Stimulated activated CD8-positive, alpha-beta memory T cell treated with anti-CD3 and anti-CD28 coated beads, Interleukin-12 subunit alpha, Interleukin-12 subunit beta, amount 100 ng/mL, for 1 hour (primary cell): Measurements from ENCODE around the gene DNA2.
"Not testable (repeated sequence)": the region's sequence is repeated elsewhere in the genome, so short reads cannot be mapped to it uniquely, and the experiment has no call there.

Experiments used
- DNase-seq: peaks from one replicate; pipeline ENCODE4 v3.0.0-alpha.2; 2020; ENCODE audit warnings: low read depth

DNA2 gene, protein sequence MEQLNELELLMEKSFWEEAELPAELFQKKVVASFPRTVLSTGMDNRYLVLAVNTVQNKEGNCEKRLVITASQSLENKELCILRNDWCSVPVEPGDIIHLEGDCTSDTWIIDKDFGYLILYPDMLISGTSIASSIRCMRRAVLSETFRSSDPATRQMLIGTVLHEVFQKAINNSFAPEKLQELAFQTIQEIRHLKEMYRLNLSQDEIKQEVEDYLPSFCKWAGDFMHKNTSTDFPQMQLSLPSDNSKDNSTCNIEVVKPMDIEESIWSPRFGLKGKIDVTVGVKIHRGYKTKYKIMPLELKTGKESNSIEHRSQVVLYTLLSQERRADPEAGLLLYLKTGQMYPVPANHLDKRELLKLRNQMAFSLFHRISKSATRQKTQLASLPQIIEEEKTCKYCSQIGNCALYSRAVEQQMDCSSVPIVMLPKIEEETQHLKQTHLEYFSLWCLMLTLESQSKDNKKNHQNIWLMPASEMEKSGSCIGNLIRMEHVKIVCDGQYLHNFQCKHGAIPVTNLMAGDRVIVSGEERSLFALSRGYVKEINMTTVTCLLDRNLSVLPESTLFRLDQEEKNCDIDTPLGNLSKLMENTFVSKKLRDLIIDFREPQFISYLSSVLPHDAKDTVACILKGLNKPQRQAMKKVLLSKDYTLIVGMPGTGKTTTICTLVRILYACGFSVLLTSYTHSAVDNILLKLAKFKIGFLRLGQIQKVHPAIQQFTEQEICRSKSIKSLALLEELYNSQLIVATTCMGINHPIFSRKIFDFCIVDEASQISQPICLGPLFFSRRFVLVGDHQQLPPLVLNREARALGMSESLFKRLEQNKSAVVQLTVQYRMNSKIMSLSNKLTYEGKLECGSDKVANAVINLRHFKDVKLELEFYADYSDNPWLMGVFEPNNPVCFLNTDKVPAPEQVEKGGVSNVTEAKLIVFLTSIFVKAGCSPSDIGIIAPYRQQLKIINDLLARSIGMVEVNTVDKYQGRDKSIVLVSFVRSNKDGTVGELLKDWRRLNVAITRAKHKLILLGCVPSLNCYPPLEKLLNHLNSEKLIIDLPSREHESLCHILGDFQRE

DNA sequence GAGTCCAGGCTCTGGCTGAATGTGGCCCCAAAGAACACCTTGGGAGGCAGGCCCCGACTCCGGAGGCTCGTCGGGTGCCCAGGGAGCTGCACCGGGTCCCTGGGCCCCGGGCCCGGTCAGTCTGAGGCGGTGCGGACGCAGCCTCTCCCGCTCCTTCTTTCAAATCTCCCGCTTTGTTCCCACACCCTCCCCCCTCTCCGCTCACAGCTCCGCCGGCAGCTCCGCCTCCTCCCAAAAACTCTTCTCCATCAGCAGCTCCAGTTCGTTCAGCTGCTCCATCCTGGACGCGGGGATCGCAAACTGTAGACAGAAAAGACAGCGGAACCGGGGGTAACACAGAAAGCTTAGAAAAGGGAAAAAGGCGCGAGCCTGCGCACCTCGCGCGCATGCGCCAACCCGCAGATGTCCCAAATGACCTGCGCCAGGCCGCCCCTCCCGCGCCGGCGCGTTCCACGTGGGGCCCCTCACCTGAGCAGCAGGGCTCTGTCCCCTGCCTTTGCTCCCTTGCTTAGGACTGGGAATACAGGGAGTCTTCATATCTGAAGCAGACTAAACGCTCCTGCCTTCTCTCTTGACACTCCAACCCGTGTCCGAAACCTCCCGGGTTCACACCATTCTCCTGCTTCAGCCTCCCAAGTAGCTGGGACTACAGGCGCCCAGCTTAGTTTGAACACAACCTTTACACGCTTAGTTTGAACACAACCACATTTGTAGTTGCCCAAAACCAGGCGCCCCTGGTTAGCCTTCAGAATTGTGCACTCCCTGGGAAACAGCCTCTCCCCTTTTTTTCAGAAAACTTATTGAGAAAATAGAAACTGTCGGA lies at the start of gene DNA2:
DNA2 (minus strand) TSS at position 388 of the 823 bp plus-strand sequence; CDS start at position 279, 109 bp downstream.
- peak; percentile 49 for DNase-seq

DNA sequence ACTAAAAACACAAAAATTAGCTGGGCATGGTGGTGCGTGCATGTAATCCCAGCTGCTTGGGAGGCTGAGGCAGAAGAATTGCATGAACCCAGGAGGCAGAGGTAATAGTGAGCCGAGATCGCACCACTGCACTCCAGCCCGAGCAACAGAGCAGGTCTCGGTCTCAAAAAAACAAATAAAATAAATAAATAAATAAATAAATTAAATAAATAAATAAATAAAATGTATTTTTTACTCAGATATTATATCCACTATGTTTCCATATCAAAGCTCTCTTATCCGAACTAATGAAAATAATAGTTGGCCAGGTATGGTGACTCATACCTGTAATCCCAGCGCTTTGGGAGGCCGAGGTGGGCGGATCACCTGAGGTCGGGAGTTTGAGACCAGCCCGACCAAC lies 46.8 kb upstream of the DNA2 start:
- DNase-seq = not testable (repeated sequence)

DNA sequence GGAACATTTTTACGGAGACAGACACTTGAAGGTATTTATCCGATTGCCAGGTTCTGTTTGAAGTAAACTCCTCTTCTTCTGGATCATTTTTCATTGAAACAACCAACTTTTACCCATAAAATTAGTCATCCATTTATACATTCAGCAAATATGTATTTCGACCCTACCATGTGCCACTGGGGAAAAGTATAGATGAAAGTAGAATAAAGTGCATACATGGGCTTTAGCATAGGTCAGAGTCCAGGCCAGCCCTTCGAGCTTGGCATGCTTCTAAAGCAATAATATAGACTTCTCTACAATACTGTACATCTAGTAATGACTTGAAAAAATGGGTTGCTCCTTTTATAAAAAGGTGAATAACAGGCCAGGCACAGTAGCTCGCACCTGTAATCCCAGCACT lies 45.4 kb upstream of the DNA2 start:
- DNase-seq = no peak

DNA sequence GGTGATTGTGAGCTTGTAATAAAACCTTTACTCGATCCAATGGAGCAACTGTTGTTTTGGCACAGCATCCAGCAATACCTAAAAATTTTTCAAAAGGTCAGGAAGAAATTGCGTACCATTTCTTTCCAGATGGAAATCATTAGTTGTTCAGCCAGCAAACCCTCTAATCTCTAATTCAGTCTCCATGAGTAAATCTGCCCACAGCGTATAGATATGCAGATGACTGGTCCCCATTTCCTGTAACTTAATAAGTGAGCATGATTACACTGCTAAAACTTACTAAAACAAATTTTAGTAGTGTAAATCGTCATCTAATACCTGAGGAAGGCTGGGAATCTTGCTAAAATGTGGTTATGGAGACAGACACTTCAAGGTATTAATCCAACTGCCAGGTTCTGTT lies 45.0 kb upstream of the DNA2 start:
- DNase-seq = no peak

DNA sequence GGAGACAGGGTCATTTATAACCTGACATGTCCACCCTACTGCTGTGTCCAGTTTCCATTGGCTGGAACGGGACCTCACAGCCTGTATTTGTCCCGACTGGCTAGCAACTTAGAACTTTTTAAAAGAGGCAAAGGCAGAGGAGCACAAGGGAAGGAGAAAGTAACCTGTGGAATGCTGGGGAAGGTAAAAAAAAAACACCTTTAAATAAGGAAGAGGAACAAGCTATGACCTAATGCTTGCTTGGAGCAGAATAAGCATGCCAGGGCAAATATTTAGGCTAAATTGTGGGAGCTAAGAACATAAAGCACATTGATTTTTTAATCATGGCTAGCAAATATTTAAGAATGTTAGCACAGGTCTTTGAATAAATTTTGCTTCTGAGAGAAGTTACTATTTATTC lies 44.4 kb upstream of the DNA2 start:
- not testable (repeated sequence) for DNase-seq

DNA sequence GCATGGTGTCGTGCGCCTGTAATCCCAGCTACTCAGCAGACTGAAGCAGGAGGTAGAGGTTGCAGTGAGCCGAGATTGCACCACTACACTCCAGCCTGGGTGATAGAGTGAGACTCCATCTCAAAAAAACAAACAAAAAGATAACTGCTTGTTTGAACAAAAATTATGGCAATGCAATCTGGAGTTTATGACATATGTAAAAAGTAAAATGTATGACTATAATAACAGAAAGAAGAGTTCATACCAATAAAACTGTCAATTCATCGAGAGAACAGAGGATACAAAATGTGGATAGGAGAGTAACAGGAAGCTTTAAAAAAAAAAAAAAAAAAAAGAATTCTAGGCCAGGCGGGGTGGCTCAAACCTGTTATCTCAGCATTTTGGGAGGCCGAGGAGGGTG lies 36.3 kb upstream of the DNA2 start:
- DNase-seq = no peak

DNA sequence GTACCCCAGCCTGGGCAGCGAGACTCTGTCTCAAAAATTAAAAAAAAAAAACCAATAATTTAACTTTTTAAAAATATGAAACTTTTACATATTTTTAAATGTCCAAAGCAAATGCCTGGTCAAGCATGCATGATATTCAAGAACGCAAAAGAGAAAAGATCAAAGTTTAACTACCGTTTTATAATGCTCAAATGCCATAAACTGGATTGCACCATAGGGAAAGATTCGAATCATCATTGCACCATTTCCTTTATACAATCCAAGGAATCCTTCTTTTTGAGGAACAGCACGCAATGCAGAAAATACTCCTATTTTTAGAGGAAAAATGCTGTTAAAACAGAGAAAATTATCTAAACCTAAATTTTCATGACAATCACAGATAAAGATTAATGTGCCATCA lies 34.6 kb upstream of the DNA2 start:
- DNase-seq = no peak

DNA sequence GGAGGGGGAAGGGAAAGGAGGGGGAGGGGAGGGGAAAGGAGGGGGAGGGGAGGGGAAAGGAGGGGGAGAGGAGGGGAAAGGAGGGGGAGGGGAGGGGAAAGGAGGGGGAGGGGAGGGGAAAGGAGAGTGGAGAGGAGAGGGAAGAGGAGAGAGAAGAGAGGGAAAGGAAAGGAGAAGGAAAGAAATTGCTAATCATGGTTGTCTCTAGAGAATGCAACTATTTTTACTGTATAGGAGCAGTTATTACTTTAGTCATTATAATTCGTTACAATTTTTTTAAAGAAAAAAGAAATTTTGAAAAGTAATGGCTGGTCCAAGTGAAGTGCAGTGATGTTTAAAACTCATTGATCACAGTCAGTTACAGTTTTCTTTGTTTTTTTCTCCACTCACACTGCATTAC lies 31.1 kb upstream of the DNA2 start:
- no peak for DNase-seq

DNA sequence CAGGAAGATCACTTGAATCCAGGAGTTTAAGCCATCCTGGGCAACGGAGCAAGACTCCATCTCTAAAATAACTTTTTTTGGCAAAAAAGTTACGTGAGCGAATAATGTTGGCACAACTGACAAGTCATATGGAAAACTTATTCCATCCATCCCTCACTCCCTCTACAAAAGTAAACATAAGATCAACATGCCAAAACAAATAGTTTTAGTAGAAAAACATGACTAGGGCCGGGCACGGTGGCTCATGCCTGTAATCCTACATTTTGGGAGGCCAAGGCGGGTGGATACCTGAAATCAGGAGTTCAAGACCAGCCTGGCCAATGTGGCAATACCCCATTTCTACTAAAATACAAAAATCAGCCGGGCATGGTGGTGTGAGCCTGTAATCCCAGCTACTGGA lies 29.9 kb upstream of the DNA2 start:
- no peak for DNase-seq

DNA sequence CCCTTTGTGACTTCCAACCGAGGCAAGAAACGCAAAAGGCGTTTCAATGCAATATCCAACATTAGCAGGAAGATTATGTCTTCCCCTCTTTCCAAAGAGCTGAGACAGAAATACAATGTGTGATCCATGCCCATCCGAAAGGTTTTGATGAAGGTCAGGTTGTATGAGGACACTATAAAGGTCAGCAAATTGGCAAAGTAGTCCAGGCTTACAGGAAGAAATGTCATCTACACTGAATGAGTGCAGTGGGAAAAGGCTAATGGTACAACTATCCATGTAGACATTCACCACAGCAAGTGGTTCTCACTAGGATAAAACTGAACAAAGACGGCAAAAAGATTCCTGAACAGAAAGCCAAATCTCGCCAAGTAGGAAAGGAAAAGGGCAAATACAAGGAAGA lies 27.8 kb upstream of the DNA2 start:
- no peak for DNase-seq

DNA sequence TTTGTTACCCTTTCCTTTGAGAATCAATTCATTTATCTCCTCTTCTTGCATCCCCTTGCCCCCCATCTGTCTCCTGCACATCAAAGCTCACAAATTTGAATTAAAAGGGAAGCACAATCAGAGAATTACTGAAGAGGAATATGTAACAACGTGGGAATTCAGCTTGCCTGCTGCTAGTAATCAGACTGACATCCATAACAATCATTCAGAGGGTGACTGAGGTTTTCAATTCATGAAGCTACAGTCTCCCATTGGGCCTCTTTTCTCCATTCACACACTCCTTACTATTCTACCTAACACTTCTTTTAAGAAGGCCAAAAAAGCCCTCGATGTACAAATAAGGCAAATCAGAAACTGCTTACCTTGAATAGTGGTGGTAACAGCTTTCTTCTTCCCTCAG lies 24.3 kb upstream of the DNA2 start:
- DNase-seq = no peak

DNA sequence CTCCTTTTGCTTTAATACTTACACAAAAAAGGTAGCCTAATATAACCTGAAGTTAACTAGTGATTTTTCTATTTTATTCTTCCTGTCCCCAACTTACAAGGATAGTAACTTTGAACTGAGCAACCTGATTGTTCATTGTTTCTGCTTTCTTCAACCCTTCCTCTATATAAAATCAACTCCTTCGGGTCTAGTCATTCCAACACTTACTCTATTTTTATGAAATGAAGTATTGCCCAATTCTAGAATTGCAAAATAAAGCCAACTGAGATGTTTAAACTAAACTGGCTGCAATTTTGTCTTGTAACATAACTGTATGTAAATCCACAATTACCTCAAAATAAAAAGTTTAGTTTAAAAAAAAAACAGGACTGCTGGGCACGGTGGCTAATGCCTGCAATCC lies 20.3 kb upstream of the DNA2 start:
- DNase-seq = no peak

DNA sequence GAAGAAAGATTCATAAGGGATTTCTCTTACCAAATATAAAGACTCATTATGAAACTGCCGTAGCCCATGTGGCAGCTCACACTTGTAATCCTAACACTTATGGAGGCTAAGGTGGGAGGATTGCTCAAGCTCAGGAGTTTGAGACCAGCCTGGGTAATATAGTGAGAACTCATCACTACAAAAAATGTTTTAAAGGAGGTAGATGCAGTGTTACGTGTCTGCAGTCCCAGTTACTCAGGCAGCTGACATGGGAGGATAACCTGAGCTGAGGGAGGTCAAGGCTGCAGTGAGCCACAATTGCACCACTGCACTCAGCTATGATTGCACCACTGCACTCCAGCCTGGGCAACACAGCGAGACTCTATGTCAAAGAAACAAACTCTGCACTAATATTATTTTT lies 18.1 kb upstream of the DNA2 start:
- no peak for DNase-seq

DNA sequence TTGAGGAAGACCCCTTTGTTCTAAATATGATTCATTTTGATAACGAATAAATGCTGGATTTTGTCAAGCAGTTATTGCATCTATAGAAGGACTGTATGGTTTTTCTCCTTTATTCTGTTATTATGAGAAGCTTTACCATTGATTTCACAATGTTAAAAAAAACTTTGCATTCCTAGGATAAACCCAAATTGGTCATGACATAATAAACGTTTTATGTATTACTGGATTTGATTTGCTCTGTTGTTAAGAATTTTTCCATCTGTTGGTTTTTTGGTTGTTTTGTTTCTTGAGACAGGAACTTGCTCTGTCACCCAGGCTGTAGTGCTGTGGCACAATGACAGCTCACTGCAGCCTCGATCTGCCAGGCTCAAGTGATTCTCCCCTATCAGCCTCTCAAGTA lies 2.2 kb upstream of the DNA2 start:
- no peak for DNase-seq

DNA sequence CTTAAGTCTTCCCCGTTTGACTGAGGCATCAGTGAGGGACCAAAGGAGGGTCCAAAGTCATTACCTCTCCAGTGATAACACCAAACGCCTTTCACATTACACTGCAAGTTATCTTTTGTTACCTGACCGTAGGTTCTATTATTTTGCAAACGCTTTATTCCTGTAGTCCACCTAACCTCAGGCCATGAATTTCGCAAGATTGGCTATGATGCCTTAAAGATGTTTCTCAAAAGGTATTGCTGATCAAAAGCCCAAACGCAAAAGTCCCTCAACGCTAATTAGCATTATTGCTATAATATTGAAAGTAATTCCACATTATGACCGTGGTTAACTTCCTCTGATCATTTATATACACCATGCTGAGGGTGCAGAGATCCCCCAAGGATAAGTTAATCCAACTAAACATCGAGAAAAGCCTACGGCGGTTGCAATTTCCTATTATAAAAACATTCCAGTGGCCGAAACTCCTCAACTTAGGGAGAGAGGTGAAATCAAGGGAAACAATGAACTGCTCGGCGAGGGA lies 649 bp downstream of the DNA2 start:
- no peak for DNase-seq

DNA sequence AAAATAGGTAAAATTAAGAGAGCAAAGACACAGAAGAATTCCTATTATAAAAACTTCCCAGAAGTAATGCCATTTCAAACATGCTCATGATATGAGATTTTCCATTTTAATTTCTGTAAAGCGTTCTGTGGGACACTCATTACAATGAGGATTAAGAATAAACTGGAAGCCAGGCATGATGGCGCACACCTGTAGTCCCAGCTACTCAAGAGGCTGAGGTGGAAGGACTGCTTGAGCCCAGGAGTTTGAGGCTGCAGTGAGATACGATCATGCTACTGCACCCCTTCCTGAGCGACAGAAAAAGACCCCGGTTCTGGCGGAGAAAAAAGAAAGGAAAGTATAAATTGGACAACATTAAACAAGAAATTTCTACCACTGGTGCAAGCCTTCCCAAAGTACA lies 1.5 kb downstream of the DNA2 start:
- DNase-seq = no peak

DNA sequence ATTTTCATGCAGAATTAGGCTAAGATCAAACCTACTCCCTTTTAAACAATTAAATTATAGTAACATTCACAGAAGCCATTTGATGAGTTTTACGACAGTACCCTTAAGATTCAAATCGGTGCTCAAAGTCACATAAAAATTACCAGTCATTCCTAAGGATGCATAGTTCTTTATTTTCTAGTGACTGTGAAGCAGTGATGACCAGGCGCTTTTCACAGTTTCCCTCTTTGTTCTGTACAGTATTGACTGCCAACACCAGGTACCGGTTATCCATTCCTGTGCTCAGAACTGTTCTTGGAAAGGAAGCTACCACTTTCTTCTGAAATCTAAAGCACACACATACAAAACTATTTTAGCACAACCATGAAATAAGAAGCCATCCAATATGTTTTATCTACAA lies 1.9 kb downstream of the DNA2 start:
- no peak for DNase-seq

DNA sequence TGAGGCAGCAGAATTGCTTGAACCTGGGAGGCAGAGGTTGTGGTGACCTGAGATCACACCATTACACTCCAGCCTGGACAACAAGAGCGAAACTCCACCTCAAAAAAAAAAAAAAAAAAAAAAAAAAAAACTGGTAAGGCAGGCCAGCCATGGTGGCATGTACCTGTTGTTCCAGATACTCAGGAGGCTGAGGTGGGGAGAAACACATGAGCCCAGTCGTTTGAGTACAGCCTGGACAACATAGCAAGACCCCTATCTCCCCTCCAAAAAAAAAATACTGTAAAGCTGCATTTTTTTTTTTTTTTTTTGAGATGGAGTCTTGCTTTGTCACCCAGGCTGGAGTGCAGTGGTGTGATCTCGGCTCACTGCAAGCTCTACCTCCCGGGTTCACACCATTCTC lies 7.0 kb downstream of the DNA2 start:
- not testable (repeated sequence) for DNase-seq

DNA sequence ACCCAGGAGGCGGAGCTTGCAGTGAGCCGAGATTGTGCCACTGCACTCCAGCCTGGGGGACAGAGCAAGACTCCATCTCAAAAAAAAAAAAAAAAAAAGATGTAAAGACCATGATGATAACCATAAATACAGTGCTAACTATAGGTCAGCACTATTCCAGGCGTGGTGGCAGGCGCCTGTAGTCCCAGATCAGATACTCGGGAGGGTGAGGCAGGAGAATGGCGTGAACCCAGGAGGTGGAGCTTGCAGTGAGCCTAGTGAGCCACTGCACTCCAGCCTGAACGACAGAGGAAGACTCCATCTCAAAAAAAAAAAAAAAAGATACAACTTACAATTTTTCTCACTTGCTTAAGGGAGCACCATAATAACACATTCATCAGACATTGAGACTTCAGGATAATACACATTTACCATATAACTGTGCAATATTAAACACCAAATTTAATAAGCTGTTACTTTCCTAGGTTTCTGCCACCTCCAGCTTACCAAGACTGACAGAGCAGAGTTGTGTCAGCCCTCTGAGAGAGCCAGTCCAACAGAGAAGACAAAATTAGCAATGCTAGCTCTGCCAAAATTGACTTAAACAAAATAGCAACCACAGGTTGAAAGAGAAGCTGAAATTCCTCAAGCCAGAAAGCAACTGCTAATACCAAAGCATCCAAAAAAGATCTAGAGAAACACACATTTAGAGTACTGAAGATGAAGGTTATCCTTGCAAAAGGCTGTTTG lies 8.2 kb downstream of the DNA2 start:
- no peak for DNase-seq

DNA sequence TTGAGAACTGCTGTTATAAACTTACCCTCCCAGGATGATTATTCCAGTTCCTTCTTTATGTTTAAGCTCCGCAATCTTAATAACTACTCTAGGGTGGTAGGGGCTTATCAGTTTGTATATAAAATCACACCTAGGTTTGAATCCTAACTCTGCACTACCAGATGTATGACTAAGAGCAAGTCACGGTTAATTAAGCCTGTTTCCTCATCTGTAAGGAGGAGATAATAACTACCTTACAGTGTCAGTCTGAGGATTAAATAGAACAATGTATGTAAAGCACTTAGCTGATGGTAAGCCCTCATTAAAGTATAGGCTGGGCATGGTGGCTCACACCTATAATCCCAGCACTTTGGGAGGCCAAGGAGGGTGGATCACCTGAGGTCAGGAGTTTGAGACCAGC lies 9.2 kb downstream of the DNA2 start:
- no peak for DNase-seq

DNA sequence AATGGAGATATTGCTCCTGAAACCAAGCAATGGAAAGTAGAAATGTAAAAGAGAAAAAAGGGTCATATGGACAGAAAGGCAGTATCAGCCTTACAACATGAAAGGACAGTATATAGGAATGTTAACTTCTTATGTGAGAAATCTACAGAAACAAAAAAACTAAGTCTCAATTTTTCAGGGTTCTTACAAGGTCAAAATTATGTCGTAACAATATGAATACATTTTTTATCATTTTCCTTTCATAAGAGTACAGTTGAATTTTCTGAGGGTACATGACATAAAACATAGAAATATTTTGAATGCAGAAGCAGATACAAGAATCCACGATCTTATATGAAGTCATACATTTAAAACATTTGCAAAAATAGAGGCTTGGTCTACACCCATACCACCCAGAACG lies 10.7 kb downstream of the DNA2 start:
- DNase-seq = no peak
